ENCODE data around the gene PNPLA4. TPM values are rescaled to one million over a fixed set of nuclear protein-coding genes. Genes with fewer than 3 reads are reported as not detected.

PNPLA4 gene
- total RNA-seq, 1 experiment from 2014 or later, result 15.5 TPM

DNA sequence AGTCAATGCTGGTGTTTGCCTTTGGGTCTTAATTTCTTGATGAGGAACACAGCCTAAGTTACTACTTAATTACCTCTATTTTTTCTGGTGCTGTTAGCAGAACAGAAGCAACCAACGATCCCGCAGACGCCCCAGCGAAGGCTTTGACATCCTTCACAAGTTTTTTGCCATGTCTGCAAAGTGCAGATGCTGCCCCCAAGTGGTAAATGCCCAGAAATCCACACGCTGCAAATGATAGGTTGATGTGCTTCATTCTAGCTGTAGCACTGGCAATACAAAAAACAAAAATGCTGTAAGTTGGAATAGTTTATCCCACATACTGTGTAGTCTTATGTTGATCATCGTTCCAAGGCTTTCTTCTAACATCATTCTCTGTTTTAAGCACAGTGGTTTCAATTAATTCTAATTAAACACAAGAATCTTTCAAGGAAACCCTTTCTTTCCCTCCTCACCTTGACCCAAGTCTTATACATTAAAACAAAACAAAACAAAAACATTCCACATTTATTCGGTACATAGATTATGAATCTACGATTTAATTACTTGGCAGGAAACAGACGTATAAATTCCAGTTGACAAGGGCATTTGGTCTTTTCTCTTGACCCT lies 1.2 kb downstream of the PNPLA4 start:
- RAD21 ChIA-PET (ENCODE audit: low non-redundant PET in 1 of 2, low total read pairs in 2 of 2, uncharacterized antibody in 2 of 2, unreplicated experiment in 2 of 2), result no interaction called here
- H3K4me2 ChIP-seq (ENCODE audit: low read length), result peak overlapping the region; percentile 82
- CTCF ChIA-PET, result no interaction called here

More for the DNA sequence above, 1.2 kb downstream of the PNPLA4 start:
- Histone ChIP-seq H3K9ac (ENCODE audit: low read length) (peak overlapping the region; percentile 67), H3K27me3 (ENCODE audit: insufficient read depth, low read length) (no peaks in the 10 kb centered on the region), H4K20me1 (ENCODE audit: insufficient read depth) (no peaks in the 10 kb centered on the region), H3K4me1 (ENCODE audit: control insufficient read depth in 1 of 2, insufficient read depth in 2 of 2, low read length in 2 of 2) (peaks cover 0 to 7% of the 10 kb centered on the region in 2 experiments; a peak in 1 of 4 replicates), H3K36me3 (ENCODE audit: control insufficient read depth in 1 of 2, insufficient read depth in 2 of 2, low read length in 2 of 2) (no peaks in the 10 kb centered on the region; a peak in 1 of 4 replicates), H3K9me3 (ENCODE audit: control insufficient read depth in 1 of 2, insufficient read depth in 1 of 2, low read depth in 1 of 2, low read length in 2 of 2) (no peaks in the 10 kb centered on the region), H3K4me3 (replicated peaks in 1 of 2; ENCODE audit: low read depth in 1 of 2, low read length in 2 of 2) (peak overlapping the region; percentile 64 to 68), H3K9me2 (ENCODE audit: insufficient read depth) (no peaks in the 10 kb centered on the region), H3K79me2 (ENCODE audit: insufficient read depth, low read length) (no peaks in the 10 kb centered on the region), H2AFZ (ENCODE audit: low read depth, low read length, poor library complexity, severe bottlenecking) (no peak overlapping the region), H3K27ac (ENCODE audit: low read depth, low read length) (no peak overlapping the region)
- TSS peak; percentile 45 for BruUV-seq (replicated peaks)
- DNase-seq (ENCODE audit: low read depth, low spot score) (peak; percentile 27), ATAC-seq (no peak)
- TF ChIP-seq POLR2A (IDR thresholded peaks at IDR 0.05; ENCODE audit: borderline replicate concordance, extremely low read depth, insufficient read depth, insufficient read length), result no peak
- no peak for TF ChIP-seq EZH2 (IDR thresholded peaks at IDR 0.05)
- TF ChIP-seq, protein P1, sequence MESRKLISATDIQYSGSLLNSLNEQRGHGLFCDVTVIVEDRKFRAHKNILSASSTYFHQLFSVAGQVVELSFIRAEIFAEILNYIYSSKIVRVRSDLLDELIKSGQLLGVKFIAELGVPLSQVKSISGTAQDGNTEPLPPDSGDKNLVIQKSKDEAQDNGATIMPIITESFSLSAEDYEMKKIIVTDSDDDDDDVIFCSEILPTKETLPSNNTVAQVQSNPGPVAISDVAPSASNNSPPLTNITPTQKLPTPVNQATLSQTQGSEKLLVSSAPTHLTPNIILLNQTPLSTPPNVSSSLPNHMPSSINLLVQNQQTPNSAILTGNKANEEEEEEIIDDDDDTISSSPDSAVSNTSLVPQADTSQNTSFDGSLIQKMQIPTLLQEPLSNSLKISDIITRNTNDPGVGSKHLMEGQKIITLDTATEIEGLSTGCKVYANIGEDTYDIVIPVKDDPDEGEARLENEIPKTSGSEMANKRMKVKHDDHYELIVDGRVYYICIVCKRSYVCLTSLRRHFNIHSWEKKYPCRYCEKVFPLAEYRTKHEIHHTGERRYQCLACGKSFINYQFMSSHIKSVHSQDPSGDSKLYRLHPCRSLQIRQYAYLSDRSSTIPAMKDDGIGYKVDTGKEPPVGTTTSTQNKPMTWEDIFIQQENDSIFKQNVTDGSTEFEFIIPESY (IDR thresholded peaks at IDR 0.05; ENCODE audit: extremely low read depth, insufficient replicate concordance, low read length), result no peak
- TF ChIP-seq, protein P2, sequence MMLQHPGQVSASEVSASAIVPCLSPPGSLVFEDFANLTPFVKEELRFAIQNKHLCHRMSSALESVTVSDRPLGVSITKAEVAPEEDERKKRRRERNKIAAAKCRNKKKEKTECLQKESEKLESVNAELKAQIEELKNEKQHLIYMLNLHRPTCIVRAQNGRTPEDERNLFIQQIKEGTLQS (IDR thresholded peaks at IDR 0.05), result no peak
- TF ChIP-seq, protein P3, sequence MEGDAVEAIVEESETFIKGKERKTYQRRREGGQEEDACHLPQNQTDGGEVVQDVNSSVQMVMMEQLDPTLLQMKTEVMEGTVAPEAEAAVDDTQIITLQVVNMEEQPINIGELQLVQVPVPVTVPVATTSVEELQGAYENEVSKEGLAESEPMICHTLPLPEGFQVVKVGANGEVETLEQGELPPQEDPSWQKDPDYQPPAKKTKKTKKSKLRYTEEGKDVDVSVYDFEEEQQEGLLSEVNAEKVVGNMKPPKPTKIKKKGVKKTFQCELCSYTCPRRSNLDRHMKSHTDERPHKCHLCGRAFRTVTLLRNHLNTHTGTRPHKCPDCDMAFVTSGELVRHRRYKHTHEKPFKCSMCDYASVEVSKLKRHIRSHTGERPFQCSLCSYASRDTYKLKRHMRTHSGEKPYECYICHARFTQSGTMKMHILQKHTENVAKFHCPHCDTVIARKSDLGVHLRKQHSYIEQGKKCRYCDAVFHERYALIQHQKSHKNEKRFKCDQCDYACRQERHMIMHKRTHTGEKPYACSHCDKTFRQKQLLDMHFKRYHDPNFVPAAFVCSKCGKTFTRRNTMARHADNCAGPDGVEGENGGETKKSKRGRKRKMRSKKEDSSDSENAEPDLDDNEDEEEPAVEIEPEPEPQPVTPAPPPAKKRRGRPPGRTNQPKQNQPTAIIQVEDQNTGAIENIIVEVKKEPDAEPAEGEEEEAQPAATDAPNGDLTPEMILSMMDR (IDR thresholded peaks at IDR 0.05 in 2 of 3, conservative IDR thresholded peaks at IDR 0.05 in 1 of 3; ENCODE audit: borderline replicate concordance in 1 of 3, insufficient read depth in 1 of 3, low read depth in 2 of 3, low read length in 2 of 3), result peak; percentile 23 to 62 (median 57); a peak in 5 of 6 replicates
- TF ChIP-seq, protein P4, sequence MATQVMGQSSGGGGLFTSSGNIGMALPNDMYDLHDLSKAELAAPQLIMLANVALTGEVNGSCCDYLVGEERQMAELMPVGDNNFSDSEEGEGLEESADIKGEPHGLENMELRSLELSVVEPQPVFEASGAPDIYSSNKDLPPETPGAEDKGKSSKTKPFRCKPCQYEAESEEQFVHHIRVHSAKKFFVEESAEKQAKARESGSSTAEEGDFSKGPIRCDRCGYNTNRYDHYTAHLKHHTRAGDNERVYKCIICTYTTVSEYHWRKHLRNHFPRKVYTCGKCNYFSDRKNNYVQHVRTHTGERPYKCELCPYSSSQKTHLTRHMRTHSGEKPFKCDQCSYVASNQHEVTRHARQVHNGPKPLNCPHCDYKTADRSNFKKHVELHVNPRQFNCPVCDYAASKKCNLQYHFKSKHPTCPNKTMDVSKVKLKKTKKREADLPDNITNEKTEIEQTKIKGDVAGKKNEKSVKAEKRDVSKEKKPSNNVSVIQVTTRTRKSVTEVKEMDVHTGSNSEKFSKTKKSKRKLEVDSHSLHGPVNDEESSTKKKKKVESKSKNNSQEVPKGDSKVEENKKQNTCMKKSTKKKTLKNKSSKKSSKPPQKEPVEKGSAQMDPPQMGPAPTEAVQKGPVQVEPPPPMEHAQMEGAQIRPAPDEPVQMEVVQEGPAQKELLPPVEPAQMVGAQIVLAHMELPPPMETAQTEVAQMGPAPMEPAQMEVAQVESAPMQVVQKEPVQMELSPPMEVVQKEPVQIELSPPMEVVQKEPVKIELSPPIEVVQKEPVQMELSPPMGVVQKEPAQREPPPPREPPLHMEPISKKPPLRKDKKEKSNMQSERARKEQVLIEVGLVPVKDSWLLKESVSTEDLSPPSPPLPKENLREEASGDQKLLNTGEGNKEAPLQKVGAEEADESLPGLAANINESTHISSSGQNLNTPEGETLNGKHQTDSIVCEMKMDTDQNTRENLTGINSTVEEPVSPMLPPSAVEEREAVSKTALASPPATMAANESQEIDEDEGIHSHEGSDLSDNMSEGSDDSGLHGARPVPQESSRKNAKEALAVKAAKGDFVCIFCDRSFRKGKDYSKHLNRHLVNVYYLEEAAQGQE (IDR thresholded peaks at IDR 0.05; ENCODE audit: low read depth), result no peak
- TF ChIP-seq, protein P5, sequence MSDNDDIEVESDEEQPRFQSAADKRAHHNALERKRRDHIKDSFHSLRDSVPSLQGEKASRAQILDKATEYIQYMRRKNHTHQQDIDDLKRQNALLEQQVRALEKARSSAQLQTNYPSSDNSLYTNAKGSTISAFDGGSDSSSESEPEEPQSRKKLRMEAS (IDR thresholded peaks at IDR 0.05), result no peak
- TF ChIP-seq JUND (IDR thresholded peaks at IDR 0.05), result no peak
- TF ChIP-seq ELF1 (IDR thresholded peaks at IDR 0.05; ENCODE audit: borderline replicate concordance, low read depth), result no peak
- no peak for TF ChIP-seq YY1 (IDR thresholded peaks at IDR 0.05; ENCODE audit: extremely low read depth, insufficient replicate concordance, low read depth, low read length)
- TF ChIP-seq RAD21 (IDR thresholded peaks at IDR 0.05; ENCODE audit: low read depth), result peak; percentile 53
- TF ChIP-seq SP1 (IDR thresholded peaks at IDR 0.05; ENCODE audit: low read depth), result no peak
- intact Hi-C loops (cut with micrococcal nuclease), result loop anchor here (2.0 kb wide), 1 partner anchor 793 kb away; no protein-coding TSS in a partner anchor
- POLR2A ChIA-PET, result no interaction called here

Data from HCT116 (cell line).